ENCODE measurements around the gene PPM1L.

DNA sequence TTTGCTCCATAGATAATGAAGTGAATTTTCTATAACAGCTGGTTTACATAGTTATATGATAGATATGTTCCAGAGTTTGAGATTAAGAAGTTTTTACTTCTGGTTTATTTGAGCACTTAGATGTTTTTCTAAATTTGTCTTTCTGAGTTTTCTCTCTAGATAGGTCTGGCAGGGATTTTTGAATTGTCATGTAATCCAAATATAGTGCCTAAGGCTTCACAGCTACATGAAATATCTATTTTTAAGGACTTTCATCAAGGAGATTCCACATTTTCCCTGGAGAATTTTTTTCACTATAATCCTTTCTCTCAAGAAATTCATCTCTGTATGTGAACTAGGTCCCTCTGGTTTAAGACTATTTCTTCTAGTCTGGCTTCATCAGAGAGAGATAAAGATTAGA, 12.0 kb downstream of the PPM1L start:
- TF ChIP-seq ZNF274 (IDR thresholded peaks at IDR 0.05; ENCODE audit: low read depth, low read length) (no peak), POLR2AphosphoS5 (IDR thresholded peaks at IDR 0.05; ENCODE audit: low read depth, low read length) (no peak)
- TF ChIP-seq, protein P1, sequence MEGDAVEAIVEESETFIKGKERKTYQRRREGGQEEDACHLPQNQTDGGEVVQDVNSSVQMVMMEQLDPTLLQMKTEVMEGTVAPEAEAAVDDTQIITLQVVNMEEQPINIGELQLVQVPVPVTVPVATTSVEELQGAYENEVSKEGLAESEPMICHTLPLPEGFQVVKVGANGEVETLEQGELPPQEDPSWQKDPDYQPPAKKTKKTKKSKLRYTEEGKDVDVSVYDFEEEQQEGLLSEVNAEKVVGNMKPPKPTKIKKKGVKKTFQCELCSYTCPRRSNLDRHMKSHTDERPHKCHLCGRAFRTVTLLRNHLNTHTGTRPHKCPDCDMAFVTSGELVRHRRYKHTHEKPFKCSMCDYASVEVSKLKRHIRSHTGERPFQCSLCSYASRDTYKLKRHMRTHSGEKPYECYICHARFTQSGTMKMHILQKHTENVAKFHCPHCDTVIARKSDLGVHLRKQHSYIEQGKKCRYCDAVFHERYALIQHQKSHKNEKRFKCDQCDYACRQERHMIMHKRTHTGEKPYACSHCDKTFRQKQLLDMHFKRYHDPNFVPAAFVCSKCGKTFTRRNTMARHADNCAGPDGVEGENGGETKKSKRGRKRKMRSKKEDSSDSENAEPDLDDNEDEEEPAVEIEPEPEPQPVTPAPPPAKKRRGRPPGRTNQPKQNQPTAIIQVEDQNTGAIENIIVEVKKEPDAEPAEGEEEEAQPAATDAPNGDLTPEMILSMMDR (IDR thresholded peaks at IDR 0.05 in 2 of 3, conservative IDR thresholded peaks at IDR 0.05 in 1 of 3; ENCODE audit: borderline replicate concordance in 1 of 3, insufficient read depth in 1 of 3, low read depth in 2 of 3, low read length in 2 of 3): no peak

All from HCT116 (cell line).